Measurements from ENCODE around the gene SLC35B1.

The SLC35B1 gene, protein sequence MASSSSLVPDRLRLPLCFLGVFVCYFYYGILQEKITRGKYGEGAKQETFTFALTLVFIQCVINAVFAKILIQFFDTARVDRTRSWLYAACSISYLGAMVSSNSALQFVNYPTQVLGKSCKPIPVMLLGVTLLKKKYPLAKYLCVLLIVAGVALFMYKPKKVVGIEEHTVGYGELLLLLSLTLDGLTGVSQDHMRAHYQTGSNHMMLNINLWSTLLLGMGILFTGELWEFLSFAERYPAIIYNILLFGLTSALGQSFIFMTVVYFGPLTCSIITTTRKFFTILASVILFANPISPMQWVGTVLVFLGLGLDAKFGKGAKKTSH

DNA sequence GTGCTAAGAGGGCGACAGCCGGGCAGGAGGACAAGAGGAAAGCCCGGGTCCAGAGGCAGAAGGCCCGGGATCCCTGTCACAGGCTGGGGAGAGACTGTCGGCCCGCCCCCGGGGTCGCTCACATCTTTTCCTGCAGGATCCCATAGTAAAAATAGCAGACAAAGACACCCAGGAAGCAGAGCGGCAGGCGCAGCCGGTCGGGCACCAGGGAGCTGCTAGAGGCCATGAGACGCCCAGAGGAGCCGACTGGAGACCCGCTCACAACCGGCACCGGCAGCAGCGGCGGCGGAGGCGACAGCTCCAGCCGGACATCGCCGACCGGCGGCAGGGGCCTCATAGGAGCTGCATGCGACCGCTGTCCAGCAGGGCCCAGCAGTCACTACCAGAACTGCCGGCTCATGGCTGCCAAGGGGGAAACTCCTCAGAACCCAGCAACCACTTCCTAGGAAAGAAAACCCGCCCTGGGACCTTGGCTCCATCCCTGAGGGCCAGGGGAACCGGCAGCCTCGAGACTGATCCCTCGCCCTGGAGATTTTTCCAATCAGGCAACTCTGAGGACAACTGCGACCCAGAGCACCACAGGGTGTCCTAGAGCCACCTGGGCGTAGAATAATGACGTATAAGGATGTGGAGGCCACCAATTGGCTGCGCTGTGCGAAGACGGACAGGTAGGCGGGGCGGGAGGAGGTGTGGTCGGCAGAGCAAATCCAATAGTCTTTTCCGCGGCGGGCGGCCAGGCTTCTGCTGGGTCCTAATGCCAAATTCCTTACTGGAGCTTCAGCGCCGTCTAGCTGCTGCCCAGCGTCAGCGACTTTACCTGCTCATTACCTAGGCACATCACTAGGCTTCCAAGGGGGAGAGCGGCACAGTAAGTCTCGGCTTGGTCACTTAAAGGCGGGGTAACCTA lies at the start of gene SLC35B1:
TSS of gene SLC35B1 (minus strand) at position 357 of the 907 bp plus-strand sequence. CDS start at position 226, 131 bp downstream.
- peak; percentile 99 for DNase-seq

DNA sequence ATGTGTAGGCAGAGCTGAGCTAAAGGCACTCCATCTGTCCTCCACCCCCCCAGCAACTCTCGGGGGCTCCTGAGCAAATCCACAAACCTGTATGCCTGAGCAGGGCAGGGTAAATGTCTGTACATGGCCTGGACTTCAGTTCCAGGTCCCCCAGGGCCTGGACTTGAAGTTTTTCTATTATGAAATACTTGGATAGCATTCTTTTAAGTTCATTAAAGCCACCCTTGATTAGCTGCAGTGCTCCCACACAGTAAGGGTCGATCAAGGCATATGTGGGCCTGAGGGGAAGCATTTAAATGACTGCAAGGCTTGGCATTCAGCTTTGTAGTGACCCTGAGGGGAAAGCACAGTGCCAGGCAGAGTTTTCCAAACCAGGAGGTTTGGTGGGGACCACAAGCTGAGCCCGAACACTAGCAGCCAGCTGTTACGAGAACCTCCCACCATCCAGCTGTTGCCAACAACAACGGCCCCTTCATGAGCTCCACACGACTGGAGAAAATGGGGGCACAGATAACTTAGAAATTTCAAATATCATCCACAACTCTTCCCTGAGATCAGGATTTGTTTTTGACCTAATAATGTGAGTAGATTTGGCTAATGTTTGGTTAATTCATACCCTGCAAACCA lies 49.5 kb upstream of the SLC35B1 start:
- no peak for DNase-seq

DNA sequence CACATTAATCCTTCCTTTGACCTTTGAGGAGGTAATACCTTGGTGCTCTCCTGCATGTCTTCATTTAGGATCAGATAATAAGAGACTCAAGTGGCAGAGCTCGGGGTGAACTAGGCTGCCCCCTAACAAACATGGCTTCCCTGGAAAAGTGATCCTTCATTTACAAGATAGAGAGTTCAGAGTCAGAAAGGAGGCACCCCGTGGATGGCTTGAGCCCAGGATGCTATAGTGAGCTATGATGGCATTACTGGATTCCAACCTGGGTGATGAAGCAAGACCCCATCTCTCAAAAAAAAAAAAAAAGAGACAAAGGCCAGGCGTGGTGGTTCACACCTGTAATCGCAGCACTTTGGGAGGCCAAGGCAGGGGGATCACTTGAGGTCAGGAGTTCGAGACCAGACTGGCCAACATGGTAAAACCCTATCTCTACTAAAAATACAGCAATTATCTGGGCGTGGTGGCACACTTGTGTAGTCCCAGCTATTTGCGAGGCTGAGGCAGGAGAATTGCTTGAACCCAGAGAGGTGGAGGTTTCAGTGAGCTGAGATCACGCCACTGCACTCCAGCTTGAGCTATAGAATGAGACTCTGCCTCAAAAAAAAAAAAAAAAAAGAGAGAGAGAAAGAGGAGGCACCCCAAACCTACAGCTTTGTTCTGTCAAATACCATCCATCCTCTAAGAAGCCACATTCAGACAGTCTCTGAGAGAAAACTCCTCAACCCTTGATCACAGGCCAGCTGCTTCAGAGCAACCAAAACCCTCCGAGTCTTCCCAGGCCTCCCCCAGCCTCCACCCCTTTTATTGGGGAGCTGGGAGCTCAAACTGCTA lies 48.8 kb upstream of the SLC35B1 start:
- DNase-seq: no peak

DNA sequence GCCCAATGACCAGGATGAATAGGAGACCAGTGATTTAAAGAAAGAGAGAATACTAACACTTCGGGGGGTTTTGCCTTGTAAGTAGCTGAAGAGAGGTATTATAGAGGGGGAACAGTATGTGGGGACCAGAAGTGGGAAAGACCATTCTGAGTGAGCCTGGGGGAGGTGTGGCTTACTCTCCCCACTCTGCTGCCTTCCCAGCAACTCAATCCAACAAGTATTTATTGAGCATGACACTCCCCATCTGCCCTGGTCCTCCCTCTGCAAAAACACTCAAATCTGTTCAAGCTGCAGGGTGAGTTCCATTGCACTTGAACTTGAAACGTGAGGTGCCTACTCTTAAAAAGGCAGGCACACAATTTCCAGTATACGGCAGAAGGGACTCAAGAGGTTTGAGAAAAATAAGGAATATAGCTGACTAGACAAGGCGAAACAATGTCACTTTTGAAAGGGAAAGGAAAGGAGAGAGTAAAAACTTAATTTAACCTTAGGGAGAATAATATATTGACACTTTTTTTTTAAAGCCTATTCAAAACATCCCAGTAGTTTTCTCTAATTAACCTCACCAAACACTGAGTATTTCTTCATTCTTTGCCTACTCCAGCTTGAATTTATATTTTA lies 48.0 kb upstream of the SLC35B1 start:
- DNase-seq: no peak

DNA sequence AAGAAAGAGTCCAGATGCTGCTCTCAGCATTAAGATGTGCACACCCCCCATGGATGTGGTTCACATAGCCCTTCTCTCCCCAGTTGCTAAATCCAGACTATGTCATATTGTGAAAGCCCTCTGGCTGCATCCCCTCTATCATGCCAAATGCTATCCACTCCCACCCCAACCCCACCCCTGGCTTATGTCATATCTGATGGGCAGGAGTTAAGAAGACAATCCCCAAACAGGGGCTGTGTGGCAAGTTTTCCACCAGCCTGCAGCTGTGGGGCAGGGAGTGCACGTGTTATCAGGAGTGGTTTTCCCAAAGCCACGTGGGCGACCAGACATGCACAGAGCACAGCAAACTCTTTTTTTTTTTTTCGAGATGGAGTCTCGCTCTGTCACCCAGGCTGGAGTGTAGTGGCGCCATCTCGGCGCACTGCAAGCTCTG lies 46.2 kb upstream of the SLC35B1 start:
- DNase-seq: no peak

- no peak for DNase-seq
Measured at GRCh38 chr17:49752508-49752907, 44.7 kb upstream of the SLC35B1 start.

GRCh38 chr17:49749730-49750129 lies 42.0 kb upstream of the SLC35B1 start:
- no peak for DNase-seq

- DNase-seq: no peak
Measured at GRCh38 chr17:49748791-49749190, 41.0 kb upstream of the SLC35B1 start.

DNA sequence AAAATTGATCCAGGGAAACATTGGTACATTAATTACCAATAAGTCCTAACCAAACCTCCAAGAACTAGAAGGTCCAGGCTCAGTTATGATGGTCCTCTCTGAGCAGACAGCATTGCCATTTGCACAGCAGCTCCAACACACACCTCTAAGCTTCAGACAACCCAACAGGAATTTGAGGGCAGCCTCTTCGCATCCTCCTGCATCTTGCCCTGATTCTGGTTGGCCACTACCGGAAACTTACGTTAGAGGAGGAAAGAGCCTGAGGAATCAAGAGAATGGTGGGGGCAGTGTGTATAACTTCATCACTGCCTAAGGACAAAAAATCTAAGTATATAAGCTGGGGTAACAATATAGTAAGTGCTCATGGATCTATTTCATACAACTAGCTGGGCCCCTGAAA lies 40.5 kb upstream of the SLC35B1 start:
- no peak for DNase-seq

GRCh38 chr17:49747632-49748031 lies 39.9 kb upstream of the SLC35B1 start:
- DNase-seq: no peak

GRCh38 chr17:49746791-49747490 lies 39.2 kb upstream of the SLC35B1 start:
- no peak for DNase-seq

DNA sequence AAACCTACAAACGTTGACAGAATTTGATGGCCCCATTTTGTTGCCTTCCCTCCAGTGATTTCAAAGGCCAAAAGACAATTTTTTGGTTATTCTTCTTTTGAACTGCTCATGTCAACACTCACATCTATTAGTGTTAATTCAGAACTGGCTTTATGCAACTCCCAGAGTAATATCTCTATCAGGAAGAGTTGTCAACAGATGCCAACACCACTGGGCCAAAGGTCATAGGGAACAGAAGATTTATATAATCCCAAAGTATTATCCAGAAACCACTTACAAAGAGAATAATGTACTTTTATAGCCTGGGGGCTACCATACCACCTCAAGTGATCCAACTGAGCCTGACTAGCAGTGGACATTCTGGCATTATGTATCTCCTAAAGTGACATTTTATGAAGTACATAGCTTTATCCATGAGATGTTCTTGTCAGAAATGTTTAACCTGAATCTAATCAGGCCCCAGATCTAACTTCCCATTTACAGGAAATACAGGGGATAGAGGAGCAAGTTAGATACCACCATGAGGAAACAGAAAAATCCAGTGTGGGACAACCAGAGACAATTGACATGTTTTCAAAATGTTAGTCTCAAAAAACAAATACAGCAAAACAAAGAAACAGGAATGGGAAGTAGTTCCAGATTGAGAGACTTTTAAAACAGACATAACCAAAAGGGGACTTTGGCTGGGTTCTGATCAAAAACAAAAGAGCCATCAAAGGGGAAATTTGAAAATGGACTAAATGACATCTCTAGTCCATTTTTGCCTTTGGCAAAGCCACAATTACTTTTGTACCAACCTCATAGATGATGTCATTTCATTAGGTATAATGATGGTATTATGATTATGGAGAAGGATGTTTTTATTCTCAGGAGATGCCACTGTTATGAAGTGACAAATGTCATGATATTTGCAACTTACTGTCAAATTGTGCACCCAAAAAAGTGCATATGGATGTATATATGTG lies 37.7 kb upstream of the SLC35B1 start:
- no peak for DNase-seq

DNA sequence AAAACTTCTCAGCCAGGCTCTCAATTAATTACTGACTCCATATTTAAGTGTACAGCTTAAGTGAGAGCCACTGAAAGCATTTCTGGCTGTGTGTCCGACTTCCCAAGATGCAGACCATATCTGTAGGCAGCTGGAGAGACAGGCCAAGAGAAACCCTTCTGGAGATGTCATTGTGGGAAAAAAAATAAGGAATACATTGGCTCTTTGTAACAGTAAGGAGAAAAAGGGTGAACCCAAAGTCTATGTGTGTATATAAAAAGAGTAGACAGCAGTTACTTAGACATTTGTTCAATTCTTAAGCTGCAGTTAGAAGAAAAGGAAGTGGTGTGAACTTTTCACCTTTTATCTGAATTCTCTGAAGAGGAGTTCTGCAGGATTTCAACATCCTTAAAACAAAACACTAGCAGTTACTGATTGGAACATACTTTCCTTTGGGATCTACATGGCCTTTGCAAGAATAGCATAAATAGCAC lies 34.4 kb upstream of the SLC35B1 start:
- DNase-seq: no peak

DNA sequence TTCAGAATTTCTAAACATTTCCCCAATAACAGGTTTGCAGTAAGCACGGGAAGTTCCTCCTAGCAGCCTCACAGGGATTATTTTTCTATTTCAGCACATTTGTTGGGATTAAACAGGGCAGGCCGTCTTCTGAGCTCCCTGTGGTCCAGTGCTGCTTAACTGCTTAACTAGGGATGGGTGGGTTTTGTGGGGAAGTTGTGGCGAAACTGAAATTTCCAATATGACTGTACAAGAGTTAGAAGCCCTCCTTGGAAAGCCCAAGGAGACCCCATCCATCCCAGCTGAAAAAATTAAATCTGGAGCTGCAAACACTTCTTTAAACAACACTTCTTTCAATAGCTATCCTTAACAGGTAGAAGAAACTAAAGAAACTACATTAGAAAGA lies 33.9 kb upstream of the SLC35B1 start:
- DNase-seq: no peak

DNA sequence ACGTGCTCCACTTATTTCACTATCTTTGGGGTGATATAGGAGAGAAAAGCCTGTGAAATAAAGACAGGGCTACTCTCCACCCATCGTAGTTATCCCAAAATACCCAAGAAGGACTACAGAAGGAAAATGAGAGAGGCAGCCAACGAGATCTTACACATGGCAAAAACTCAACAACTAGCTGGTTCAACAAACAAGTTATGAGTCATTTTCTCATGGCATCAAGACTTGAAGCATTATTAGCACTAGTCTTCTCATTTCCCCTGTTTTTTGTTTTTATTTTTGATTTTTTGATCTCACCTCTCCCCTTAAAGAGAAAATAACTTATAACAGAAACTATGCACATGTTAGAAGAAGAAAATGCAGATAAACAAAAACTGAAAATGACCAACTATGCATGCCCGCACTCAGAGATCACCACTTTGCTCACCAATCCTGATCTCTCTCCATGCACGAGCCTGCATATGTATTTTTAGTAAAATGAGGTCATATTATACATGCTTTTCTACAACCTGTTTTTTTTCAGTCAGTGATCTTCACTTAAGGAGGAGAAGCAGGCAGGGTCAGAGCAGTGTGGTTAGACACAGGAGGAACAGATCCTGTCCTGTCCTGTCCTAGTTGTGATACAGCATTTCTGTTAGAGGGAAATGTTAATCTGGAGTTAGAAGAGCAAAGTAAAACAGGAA lies 33.4 kb upstream of the SLC35B1 start:
- no peak for DNase-seq

DNA sequence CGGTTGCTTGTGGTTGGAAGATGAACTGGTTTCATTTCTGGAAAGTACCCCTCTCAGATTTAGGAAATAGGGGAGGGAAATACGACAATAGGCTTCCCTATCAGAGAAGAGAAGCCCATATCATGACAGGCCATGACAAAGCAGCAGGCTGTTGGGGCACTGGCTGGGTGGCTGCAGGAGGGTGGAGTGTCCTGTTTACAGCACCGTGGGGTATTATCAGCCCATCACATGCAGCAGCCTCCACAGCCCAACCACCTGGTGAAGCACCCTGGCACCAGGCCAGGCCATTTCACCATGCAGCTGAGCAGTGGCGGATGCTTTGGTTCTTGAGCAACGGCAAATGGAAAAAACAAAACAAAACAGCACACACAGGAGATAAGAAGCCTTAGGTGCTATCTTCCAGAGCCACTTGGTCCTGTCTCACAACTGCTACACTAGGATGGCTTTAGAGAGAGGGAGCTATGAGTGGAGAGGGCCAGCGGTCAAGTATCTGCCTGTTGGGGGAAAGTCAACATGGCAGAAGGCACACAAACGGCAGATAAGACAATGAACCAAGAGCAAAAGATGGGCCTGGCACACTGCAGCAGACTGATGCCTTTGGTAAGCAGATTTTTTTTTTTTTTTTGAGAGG lies 32.0 kb upstream of the SLC35B1 start:
- peak; percentile 82 for DNase-seq

DNA sequence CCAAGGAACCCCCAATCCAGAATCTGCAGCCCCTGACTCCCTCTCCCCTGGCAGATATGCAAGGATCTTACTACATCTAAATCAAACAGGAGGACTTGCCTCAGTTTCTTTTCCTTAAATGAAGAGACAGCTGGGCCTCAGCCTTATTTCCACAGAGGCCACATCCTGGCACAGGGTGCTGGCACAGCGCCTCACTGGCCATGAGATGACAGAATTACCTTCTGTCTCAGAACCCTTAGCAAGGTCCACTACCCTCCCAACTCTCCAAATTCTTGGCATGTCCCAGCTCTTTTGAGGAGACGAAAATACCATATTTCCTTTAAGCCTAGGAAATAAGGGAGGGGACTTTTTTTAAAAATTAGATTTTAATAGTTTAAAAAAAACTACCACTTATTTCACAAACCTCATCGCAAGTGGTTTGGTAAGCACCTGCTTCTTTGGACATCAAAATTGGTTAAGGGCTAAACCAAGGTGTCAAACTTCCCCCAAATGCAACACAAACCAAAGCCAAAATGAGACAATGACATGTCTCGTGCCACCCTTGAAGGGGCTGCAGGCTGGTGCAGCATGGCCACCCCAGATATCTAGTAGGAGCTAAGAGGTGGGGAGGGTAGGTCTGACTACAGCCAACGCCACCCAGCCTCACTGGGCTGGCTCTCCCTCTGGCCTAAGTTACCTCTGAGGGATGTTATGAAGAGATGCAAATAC lies 30.8 kb upstream of the SLC35B1 start:
- DNase-seq: no peak
